H1 (cell line): ENCODE measurements around the gene ZBTB20. TPM values are rescaled to one million over a fixed set of nuclear protein-coding genes. Genes with fewer than 3 reads are reported as not detected.

Source experiments
- CTCF ChIA-PET: fragments of 300-600 bp; sonication (Branson Sonifier 250); formaldehyde crosslinking; loops from one replicate; lab custom pipeline; 2021; ENCODE audit not compliant: partially characterized antibody; lab: Charles Lee
- POLR2A ChIA-PET: fragments of 300-600 bp; sonication (Branson Sonifier 250); formaldehyde crosslinking; loops from one replicate; lab custom pipeline; 2021; ENCODE audit warnings: inconsistent platforms; ENCODE audit not compliant: partially characterized antibody; lab: Charles Lee
- DNase-seq, 2 experiments: peaks; one replicate each; pipeline versions ENCODE4 v3.0.0 to v3.0.0-alpha.2; 2010 to 2022; ENCODE audit warnings: low spot score in 2 of 2, low read depth in 1 of 2, mixed read lengths in 1 of 2
- FAIRE-seq: peaks from 2 replicates; lab custom pipeline; 2011; peaks lifted over from hg19 to GRCh38; lab: Jason Lieb, UNC
- H2AFZ ChIP-seq: 2 replicates; pipeline ENCODE4 v1.8.1; 2012; ENCODE audit warnings: low read length, inconsistent platforms
- H2AK5ac ChIP-seq: 2 replicates; pipeline ENCODE4 v1.6.1; 2013; ENCODE audit warnings: low read depth, low read length
- H2BK120ac ChIP-seq: replicated peaks from 2 replicates; pipeline ENCODE3; 2013; ENCODE audit warnings: low read depth, low read length, inconsistent platforms
- H2BK12ac ChIP-seq: 2 replicates; pipeline ENCODE4 v1.6.1; 2013; ENCODE audit warnings: low read depth, low read length
- H2BK15ac ChIP-seq: 2 replicates; pipeline ENCODE4 v1.6.1; 2013; ENCODE audit warnings: low read length
- H2BK20ac ChIP-seq: 2 replicates; pipeline ENCODE4 v1.6.1; 2013; ENCODE audit warnings: low read length
- H2BK5ac ChIP-seq: 2 replicates; pipeline ENCODE4 v1.6.1; 2013; ENCODE audit warnings: low read depth, low read length
- H3K14ac ChIP-seq: 2 replicates; pipeline ENCODE4 v1.6.1; 2013; ENCODE audit warnings: inconsistent platforms; ENCODE audit not compliant: insufficient read length
- H3K18ac ChIP-seq: 2 replicates; pipeline ENCODE4 v1.6.1; 2013; ENCODE audit warnings: low read length; ENCODE audit errors: extremely low read depth
- H3K23ac ChIP-seq: 2 replicates; pipeline ENCODE4 v1.6.1; 2013; ENCODE audit warnings: inconsistent platforms; ENCODE audit not compliant: insufficient read length
- H3K23me2 ChIP-seq: 2 replicates; pipeline ENCODE4 v1.6.1; 2013; ENCODE audit warnings: low read depth, low read length
- H3K27ac ChIP-seq: 2 replicates; pipeline ENCODE4 v1.6.1; 2011; ENCODE audit warnings: low read depth, low read length, inconsistent platforms
- H3K27me3 ChIP-seq, 4 experiments: replicated peaks in 1 of 4; 1 replicate in 1 of 4; 2 replicates in 3 of 4; pipeline versions ENCODE4 v1.6.1 to v1.8.1; 2011 to 2013; ENCODE audit warnings: low read length in 3 of 4, mild to moderate bottlenecking in 3 of 4, inconsistent platforms in 2 of 4, mixed read lengths in 2 of 4, moderate library complexity in 1 of 4; ENCODE audit not compliant: control insufficient read depth in 3 of 4, insufficient read depth in 3 of 4; ENCODE audit errors: extremely low read depth in 1 of 4
- H3K36me3 ChIP-seq, 4 experiments: 2 replicates each; pipeline versions ENCODE4 v1.6.1 to v1.8.1; 2011 to 2013; ENCODE audit warnings: mild to moderate bottlenecking in 4 of 4, low read length in 3 of 4, moderate library complexity in 2 of 4, control low read depth in 1 of 4, inconsistent platforms in 1 of 4; ENCODE audit not compliant: insufficient read depth in 4 of 4, control insufficient read depth in 2 of 4
- H3K4ac ChIP-seq: replicated peaks from 2 replicates; pipeline ENCODE3; 2013; ENCODE audit warnings: low read length, low read depth, mixed read lengths, inconsistent platforms; ENCODE audit not compliant: insufficient read length
- H3K4me1 ChIP-seq, 4 experiments: replicated peaks in 1 of 4; 1 replicate in 1 of 4; 2 replicates in 3 of 4; pipeline versions ENCODE4 v1.6.1 to v1.8.1; 2011 to 2013; ENCODE audit warnings: low read length in 3 of 4, inconsistent platforms in 2 of 4, mixed read lengths in 1 of 4; ENCODE audit not compliant: insufficient read depth in 4 of 4, control insufficient read depth in 3 of 4
- H3K4me2 ChIP-seq, 2 experiments: 2 replicates each; pipeline versions ENCODE4 v1.6.1 to v1.8.1; 2011 to 2013; ENCODE audit warnings: low read depth in 2 of 2, low read length in 2 of 2, control low read depth in 1 of 2, inconsistent platforms in 1 of 2, mild to moderate bottlenecking in 1 of 2; ENCODE audit not compliant: insufficient read depth in 1 of 2
- H3K4me3 ChIP-seq, 4 experiments: fragments of 200-600, 300-600 bp in 1 of 4; sonication (generic), shearing (Covaris generic), sonication (Bioruptor Twin) in 1 of 4; 2 replicates each; pipeline versions ENCODE4 v1.5.1 to v1.8.1; 2011 to 2016; ENCODE audit warnings: low read length in 4 of 4, low read depth in 3 of 4, control low read depth in 2 of 4, inconsistent platforms in 2 of 4, mild to moderate bottlenecking in 2 of 4, mixed read lengths in 1 of 4, moderate library complexity in 1 of 4; ENCODE audit not compliant: insufficient read depth in 2 of 4; ENCODE audit errors: extremely low read depth in 1 of 4
- H3K56ac ChIP-seq: replicated peaks from 2 replicates; pipeline ENCODE3; 2013; ENCODE audit warnings: low read depth, mild to moderate bottlenecking, mixed read lengths, low read length, inconsistent platforms; ENCODE audit not compliant: insufficient read length
- H3K79me1 ChIP-seq: 2 replicates; pipeline ENCODE4 v1.6.1; 2013; ENCODE audit warnings: low read depth, low read length, control low read depth
- H3K79me2 ChIP-seq, 2 experiments: 2 replicates each; pipeline versions ENCODE4 v1.6.1 to v1.8.1; 2012 to 2013; ENCODE audit warnings: low read length in 2 of 2, mild to moderate bottlenecking in 2 of 2, inconsistent platforms in 1 of 2; ENCODE audit not compliant: insufficient read depth in 2 of 2, control insufficient read depth in 1 of 2
- H3K9ac ChIP-seq, 4 experiments: replicated peaks in 1 of 4; 1 replicate in 1 of 4; 2 replicates in 3 of 4; pipeline versions ENCODE4 v1.6.1 to v1.8.1; 2011 to 2013; ENCODE audit warnings: low read depth in 3 of 4, low read length in 3 of 4, control low read depth in 2 of 4, mild to moderate bottlenecking in 2 of 4, moderate library complexity in 2 of 4, inconsistent platforms in 1 of 4; ENCODE audit errors: extremely low read depth in 1 of 4
- H3K9me3 ChIP-seq, 2 experiments: 2 replicates each; pipeline versions ENCODE4 v1.6.1 to v1.8.1; 2012 to 2013; ENCODE audit warnings: mild to moderate bottlenecking in 2 of 2, moderate library complexity in 2 of 2, control low read depth in 1 of 2, inconsistent platforms in 1 of 2, low read depth in 1 of 2, low read length in 1 of 2, mixed read lengths in 1 of 2; ENCODE audit not compliant: insufficient read depth in 2 of 2
- H4K20me1 ChIP-seq, 2 experiments: replicated peaks in 1 of 2; 2 replicates each; pipeline versions ENCODE3 to v1.8.1; 2011 to 2013; ENCODE audit warnings: inconsistent platforms in 2 of 2, low read length in 2 of 2, mild to moderate bottlenecking in 1 of 2; ENCODE audit not compliant: insufficient read depth in 2 of 2, control insufficient read depth in 1 of 2
- H4K5ac ChIP-seq: 2 replicates; pipeline ENCODE4 v1.6.1; 2013; ENCODE audit warnings: low read length, low read depth, mixed read lengths, inconsistent platforms; ENCODE audit not compliant: insufficient read length
- H4K8ac ChIP-seq: 2 replicates; pipeline ENCODE4 v1.8.0; 2013; ENCODE audit warnings: mild to moderate bottlenecking, moderate library complexity, low read length, inconsistent platforms; ENCODE audit not compliant: insufficient read depth; ENCODE audit errors: extremely low read depth
- H4K91ac ChIP-seq: replicated peaks from 2 replicates; pipeline ENCODE3; 2013; ENCODE audit warnings: low read length, mixed read lengths, inconsistent platforms; ENCODE audit not compliant: insufficient read length
- ATF2 ChIP-seq: IDR thresholded peaks from 2 replicates; pipeline ENCODE4 v1.6.1; 2012; ENCODE audit warnings: low read length, inconsistent platforms
- ATF3 ChIP-seq: IDR thresholded peaks from 2 replicates; pipeline ENCODE4 v1.6.1; 2011; ENCODE audit warnings: low read depth, mild to moderate bottlenecking, low read length; ENCODE audit not compliant: insufficient read depth
- CTCF ChIP-seq, 3 experiments: IDR thresholded peaks; 1 replicate in 2 of 3; 2 replicates in 1 of 3; pipeline versions ENCODE4 v1.5.1 to v1.6.1; 2011; ENCODE audit warnings: low read length in 3 of 3, mild to moderate bottlenecking in 3 of 3, inconsistent platforms in 2 of 3, low read depth in 1 of 3, moderate library complexity in 1 of 3; ENCODE audit not compliant: insufficient read depth in 1 of 3; ENCODE audit errors: control extremely low read depth in 1 of 3
- GABPA ChIP-seq: IDR thresholded peaks from 2 replicates; pipeline ENCODE4 v1.6.1; 2011; ENCODE audit warnings: mild to moderate bottlenecking, low read length, moderate library complexity, borderline replicate concordance; ENCODE audit not compliant: insufficient read depth
- KDM4A ChIP-seq: IDR thresholded peaks from one replicate; pipeline ENCODE4 v1.7.1; 2012; ENCODE audit warnings: low read depth, mild to moderate bottlenecking, moderate library complexity, low read length, inconsistent platforms; ENCODE audit not compliant: severe bottlenecking
- PHF8 ChIP-seq: fragments of 200-600 bp; sonication (generic); conservative IDR thresholded peaks from 2 replicates; pipeline ENCODE4 v1.7.1; 2012; ENCODE audit warnings: low read depth, mild to moderate bottlenecking, inconsistent platforms, low read length, moderate library complexity
- RFX5 ChIP-seq: IDR thresholded peaks from 2 replicates; pipeline ENCODE4 v1.6.1; 2011; ENCODE audit warnings: low read depth, low read length, improper control_type of control experiment, borderline replicate concordance
- SIN3A ChIP-seq, 2 experiments: IDR thresholded peaks in 1 of 2; conservative IDR thresholded peaks in 1 of 2; 2 replicates each; pipeline ENCODE4 v1.6.1; 2011 to 2012; ENCODE audit warnings: low read length in 2 of 2, improper control_type of control experiment in 1 of 2, low read depth in 1 of 2, mild to moderate bottlenecking in 1 of 2
- YY1 ChIP-seq: IDR thresholded peaks from 2 replicates; pipeline ENCODE4 v1.6.1; 2011; ENCODE audit warnings: low read depth, mild to moderate bottlenecking, low read length
- polyA plus RNA-seq, 7 experiments: library from polyadenylated mRNA; depleted of rRNA in 3 of 7; stranded (reverse) in 5 of 7; unstranded in 2 of 7; fragments of >200 nt in 5 of 7; fragments of 200-250 nt in 2 of 7; gene quantifications; 1 replicate in 5 of 7; 2 replicates in 1 of 7; 4 replicates in 1 of 7; pipeline versions ENCODE4 v1.2.1 to v1.2.3, GENCODE V29; 2011 to 2013; ENCODE audit warnings: missing spikeins in 2 of 7, mixed read lengths in 2 of 7
- total RNA-seq: library from RNA; stranded (reverse); fragmentation: NEBNext Ultra II Directional; extraction: Animal tissue kit (Norgen Biotek cat#: 25700); gene quantifications from 2 replicates; pipeline ENCODE4 v1.2.1, GENCODE V29; 2021

The ZBTB20 gene
- total and polyA plus RNA-seq, 2 of the 8 experiments (the other 6 are each of a cell fraction or from before 2014, with no cell fraction given) = 0.35 to 1.3 TPM

- Histone ChIP-seq H2AK5ac (no peak overlapping the region), H3K9me3 (no peaks in the 10 kb centered on the region), H2BK120ac (no peak overlapping the region), H2BK12ac (no peak overlapping the region), H2AFZ (no peak overlapping the region), H3K14ac (no peak overlapping the region), H4K5ac (no peak overlapping the region), H3K27ac (no peak overlapping the region), H2BK15ac (no peak overlapping the region), H2BK20ac (no peak overlapping the region), H3K23me2 (no peaks in the 10 kb centered on the region; the same call in 1 of the 2 replicates), H3K4ac (no peak overlapping the region), H3K36me3 (no peaks in the 10 kb centered on the region), H3K79me2 (no peaks in the 10 kb centered on the region), H3K23ac (no peak overlapping the region), H3K79me1 (no peaks in the 10 kb centered on the region), H3K56ac (no peak overlapping the region), H4K8ac (no peak overlapping the region), H4K20me1 (no peaks in the 10 kb centered on the region), H3K9ac (no peak overlapping the region), H4K91ac (no peak overlapping the region), H3K4me3 (no peak overlapping the region), H3K4me1 (no peaks in the 10 kb centered on the region), H2BK5ac (no peak overlapping the region), H3K27me3 (no peaks in the 10 kb centered on the region), H3K18ac (no peak overlapping the region), H3K4me2 (no peak overlapping the region)
- DNase-seq = no peak
- ChIA-PET CTCF (no interaction called here), POLR2A (no interaction called here)
- no peak for FAIRE-seq
- TF ChIP-seq KDM4A (no peak), RFX5 (no peak), PHF8 (no peak), ATF3 (no peak), SIN3A (conservative IDR thresholded peaks at IDR 0.05 in 1 of 2, IDR thresholded peaks at IDR 0.05 in 1 of 2; ENCODE audit: low read depth in 1 of 2, low read length in 2 of 2) (no peak), CTCF (IDR thresholded peaks at IDR 0.05; ENCODE audit: control extremely low read depth in 1 of 3, insufficient read depth in 1 of 3, low read depth in 1 of 3, low read length in 3 of 3) (no peak), YY1 (no peak), ATF2 (no peak), GABPA (no peak)
Observed at GRCh38 chr3:115062412-115062956, 84.6 kb downstream of the ZBTB20 start.
